ENCODE results near the gene UBA6.

The UBA6 gene

GRCh38 chr4:67634741-67635140 is 66.2 kb downstream of the UBA6 start:
- Histone ChIP-seq H3K36me3 (ENCODE audit: control insufficient read depth, insufficient read depth, low read length) (peaks cover 3% of the 10 kb centered on the region), H3K4me1 (ENCODE audit: control insufficient read depth, insufficient read depth, low read length) (no peaks in the 10 kb centered on the region)

GRCh38 chr4:67632492-67632891 is 68.5 kb downstream of the UBA6 start:
- Histone ChIP-seq H3K36me3 (ENCODE audit: control insufficient read depth, insufficient read depth, low read length) (no peaks in the 10 kb centered on the region), H3K27ac (ENCODE audit: low read depth, low read length) (no peak overlapping the region), H3K27me3 (ENCODE audit: control insufficient read depth, insufficient read depth, low read length) (no peaks in the 10 kb centered on the region), H3K9ac (ENCODE audit: low read length) (no peak overlapping the region), H3K4me1 (ENCODE audit: control insufficient read depth, insufficient read depth, low read length) (no peaks in the 10 kb centered on the region), H3K4me3 (ENCODE audit: low read length) (no peak overlapping the region)

More at GRCh38 chr4:67634741-67635140, 66.2 kb downstream of the UBA6 start:
- H3K27ac ChIP-seq (ENCODE audit: low read depth, low read length): no peak overlapping the region
- H3K9ac ChIP-seq (ENCODE audit: low read length): no peak overlapping the region
- H3K27me3 ChIP-seq (ENCODE audit: control insufficient read depth, insufficient read depth, low read length): no peaks in the 10 kb centered on the region
- no peak overlapping the region for H3K4me3 ChIP-seq (ENCODE audit: low read length)

GRCh38 chr4:67624939-67625338 is 76.0 kb downstream of the UBA6 start:
- Histone ChIP-seq H3K27ac (ENCODE audit: low read depth, low read length) (no peak overlapping the region), H3K9ac (ENCODE audit: low read length) (no peak overlapping the region), H3K36me3 (ENCODE audit: control insufficient read depth, insufficient read depth, low read length) (peaks cover 7% of the 10 kb centered on the region), H3K4me1 (ENCODE audit: control insufficient read depth, insufficient read depth, low read length) (no peaks in the 10 kb centered on the region), H3K27me3 (ENCODE audit: control insufficient read depth, insufficient read depth, low read length) (no peaks in the 10 kb centered on the region), H3K4me3 (ENCODE audit: low read length) (no peak overlapping the region)

- Histone ChIP-seq H3K27ac (ENCODE audit: low read depth, low read length) (no peak overlapping the region), H3K27me3 (ENCODE audit: control insufficient read depth, insufficient read depth, low read length) (no peaks in the 10 kb centered on the region), H3K4me3 (ENCODE audit: low read length) (no peak overlapping the region), H3K4me1 (ENCODE audit: control insufficient read depth, insufficient read depth, low read length) (no peaks in the 10 kb centered on the region), H3K36me3 (ENCODE audit: control insufficient read depth, insufficient read depth, low read length) (peaks cover 9% of the 10 kb centered on the region), H3K9ac (ENCODE audit: low read length) (no peak overlapping the region)
These were observed 84.5 kb downstream of the UBA6 start for GRCh38 chr4:67616478-67616877.

- Histone ChIP-seq H3K27me3 (ENCODE audit: control insufficient read depth, insufficient read depth, low read length) (no peaks in the 10 kb centered on the region), H3K4me3 (ENCODE audit: low read length) (no peak overlapping the region), H3K4me1 (ENCODE audit: control insufficient read depth, insufficient read depth, low read length) (no peaks in the 10 kb centered on the region), H3K9ac (ENCODE audit: low read length) (no peak overlapping the region), H3K36me3 (ENCODE audit: control insufficient read depth, insufficient read depth, low read length) (peaks cover 3% of the 10 kb centered on the region), H3K27ac (ENCODE audit: low read depth, low read length) (no peak overlapping the region)
These were observed 85.8 kb downstream of the UBA6 start for GRCh38 chr4:67615119-67615518.

GRCh38 chr4:67614186-67614585 is 86.8 kb downstream of the UBA6 start:
- Histone ChIP-seq H3K27ac (ENCODE audit: low read depth, low read length) (no peak overlapping the region), H3K9ac (ENCODE audit: low read length) (no peak overlapping the region), H3K4me3 (ENCODE audit: low read length) (no peak overlapping the region), H3K27me3 (ENCODE audit: control insufficient read depth, insufficient read depth, low read length) (no peaks in the 10 kb centered on the region), H3K4me1 (ENCODE audit: control insufficient read depth, insufficient read depth, low read length) (no peaks in the 10 kb centered on the region), H3K36me3 (ENCODE audit: control insufficient read depth, insufficient read depth, low read length) (peaks cover 2% of the 10 kb centered on the region)

- Histone ChIP-seq H3K4me1 (ENCODE audit: control insufficient read depth, insufficient read depth, low read length) (no peaks in the 10 kb centered on the region), H3K4me3 (ENCODE audit: low read length) (no peak overlapping the region), H3K9ac (ENCODE audit: low read length) (no peak overlapping the region), H3K36me3 (ENCODE audit: control insufficient read depth, insufficient read depth, low read length) (no peaks in the 10 kb centered on the region), H3K27me3 (ENCODE audit: control insufficient read depth, insufficient read depth, low read length) (no peaks in the 10 kb centered on the region), H3K27ac (ENCODE audit: low read depth, low read length) (no peak overlapping the region)
These were observed 92.9 kb downstream of the UBA6 start for GRCh38 chr4:67608027-67608426.

- Histone ChIP-seq H3K4me1 (ENCODE audit: control insufficient read depth, insufficient read depth, low read length) (no peaks in the 10 kb centered on the region), H3K27ac (ENCODE audit: low read depth, low read length) (no peak overlapping the region), H3K9ac (ENCODE audit: low read length) (no peak overlapping the region), H3K4me3 (ENCODE audit: low read length) (no peak overlapping the region), H3K27me3 (ENCODE audit: control insufficient read depth, insufficient read depth, low read length) (no peaks in the 10 kb centered on the region), H3K36me3 (ENCODE audit: control insufficient read depth, insufficient read depth, low read length) (no peaks in the 10 kb centered on the region)
These were observed 96.2 kb downstream of the UBA6 start for GRCh38 chr4:67604749-67605148.

GRCh38 chr4:67604029-67604381 is 97.0 kb downstream of the UBA6 start:
- Histone ChIP-seq H3K9ac (ENCODE audit: low read length) (no peak overlapping the region), H3K27ac (ENCODE audit: low read depth, low read length) (no peak overlapping the region), H3K4me1 (ENCODE audit: control insufficient read depth, insufficient read depth, low read length) (no peaks in the 10 kb centered on the region), H3K4me3 (ENCODE audit: low read length) (no peak overlapping the region), H3K27me3 (ENCODE audit: control insufficient read depth, insufficient read depth, low read length) (no peaks in the 10 kb centered on the region), H3K36me3 (ENCODE audit: control insufficient read depth, insufficient read depth, low read length) (no peaks in the 10 kb centered on the region)

GRCh38 chr4:67603310-67604028 is 97.5 kb downstream of the UBA6 start:
- H3K4me3 ChIP-seq (ENCODE audit: low read length): no peak overlapping the region
- no peaks in the 10 kb centered on the region for H3K27me3 ChIP-seq (ENCODE audit: control insufficient read depth, insufficient read depth, low read length)
- H3K4me1 ChIP-seq (ENCODE audit: control insufficient read depth, insufficient read depth, low read length): no peaks in the 10 kb centered on the region
- H3K9ac ChIP-seq (ENCODE audit: low read length): no peak overlapping the region
- H3K27ac ChIP-seq (ENCODE audit: low read depth, low read length): no peak overlapping the region
- no peaks in the 10 kb centered on the region for H3K36me3 ChIP-seq (ENCODE audit: control insufficient read depth, insufficient read depth, low read length)

- no peaks in the 10 kb centered on the region for H3K36me3 ChIP-seq (ENCODE audit: control insufficient read depth, insufficient read depth, low read length)
- H3K4me3 ChIP-seq (ENCODE audit: low read length): no peak overlapping the region
- no peak overlapping the region for H3K27ac ChIP-seq (ENCODE audit: low read depth, low read length)
- no peak overlapping the region for H3K9ac ChIP-seq (ENCODE audit: low read length)
- no peaks in the 10 kb centered on the region for H3K27me3 ChIP-seq (ENCODE audit: control insufficient read depth, insufficient read depth, low read length)
- no peaks in the 10 kb centered on the region for H3K4me1 ChIP-seq (ENCODE audit: control insufficient read depth, insufficient read depth, low read length)
These were observed 107.2 kb downstream of the UBA6 start for GRCh38 chr4:67593741-67594175.

GRCh38 chr4:67587156-67587555 is 113.8 kb downstream of the UBA6 start:
- Histone ChIP-seq H3K27ac (ENCODE audit: low read depth, low read length) (no peak overlapping the region), H3K36me3 (ENCODE audit: control insufficient read depth, insufficient read depth, low read length) (no peaks in the 10 kb centered on the region), H3K4me1 (ENCODE audit: control insufficient read depth, insufficient read depth, low read length) (no peaks in the 10 kb centered on the region), H3K4me3 (ENCODE audit: low read length) (no peak overlapping the region), H3K27me3 (ENCODE audit: control insufficient read depth, insufficient read depth, low read length) (no peaks in the 10 kb centered on the region), H3K9ac (ENCODE audit: low read length) (no peak overlapping the region)

- no peaks in the 10 kb centered on the region for H3K4me1 ChIP-seq (ENCODE audit: control insufficient read depth, insufficient read depth, low read length)
- no peaks in the 10 kb centered on the region for H3K36me3 ChIP-seq (ENCODE audit: control insufficient read depth, insufficient read depth, low read length)
- no peak overlapping the region for H3K9ac ChIP-seq (ENCODE audit: low read length)
- no peak overlapping the region for H3K27ac ChIP-seq (ENCODE audit: low read depth, low read length)
- no peak overlapping the region for H3K4me3 ChIP-seq (ENCODE audit: low read length)
- H3K27me3 ChIP-seq (ENCODE audit: control insufficient read depth, insufficient read depth, low read length): no peaks in the 10 kb centered on the region
These were observed 116.5 kb downstream of the UBA6 start for GRCh38 chr4:67584496-67584895.

Measured in rectal smooth muscle tissue (tissue), 1 donor.